Activated CD4-positive, alpha-beta T cell treated with anti-CD3 and anti-CD28 coated beads, Interleukin-2, amount 10 ng/mL, durations not matched to agents 24 days and 14 days (primary cell): ENCODE results near the gene ASGR1. TPM values are rescaled to one million over a fixed set of nuclear protein-coding genes. Genes with fewer than 3 reads are reported as not detected.

ENCODE experiments used
- DNase-seq: peaks from one replicate; pipeline ENCODE4 v3.0.0; 2022
- H3K27ac Mint-ChIP-seq: one replicate; pipeline ENCODE4 v1.8.0; 2022; ENCODE audit warnings: mild to moderate bottlenecking, mixed read lengths
- H3K27me3 Mint-ChIP-seq: one replicate; pipeline ENCODE4 v1.8.0; 2022; ENCODE audit warnings: mixed read lengths
- H3K36me3 Mint-ChIP-seq: one replicate; pipeline ENCODE4 v1.8.0; 2022; ENCODE audit warnings: low read depth, mild to moderate bottlenecking, mixed read lengths
- H3K4me1 Mint-ChIP-seq: one replicate; pipeline ENCODE4 v1.8.0; 2021; ENCODE audit warnings: mixed read lengths
- H3K4me3 Mint-ChIP-seq: one replicate; pipeline ENCODE4 v1.8.0; 2022; ENCODE audit warnings: mild to moderate bottlenecking, moderate library complexity, mixed read lengths
- H3K9me3 Mint-ChIP-seq: one replicate; pipeline ENCODE4 v1.8.0; 2021; ENCODE audit warnings: mixed read lengths
- intact Hi-C: fragments of 100-400 bp; cut with micrococcal nuclease; formaldehyde crosslinking; loops from one replicate; pipeline ENCODE4 v1.15.1; 2023
- total RNA-seq: library from RNA; stranded (reverse); gene quantifications from 2 replicates; pipeline ENCODE4 v1.2.3, GENCODE V29; 2022

ASGR1 gene
- total RNA-seq, 1 donor from 2014 or later: 1.8 TPM

GRCh38 chr17:7211491-7212273 lies 32.5 kb upstream of the ASGR1 start:
- H3K27me3 Mint-ChIP-seq: peaks cover 18% of the 10 kb centered on the region
- peaks cover 2% of the 10 kb centered on the region for H3K36me3 Mint-ChIP-seq
- intact Hi-C loops: no loop called here
- no peaks in the 10 kb centered on the region for H3K9me3 Mint-ChIP-seq
- peaks cover 49% of the 10 kb centered on the region for H3K4me1 Mint-ChIP-seq
- no peak for DNase-seq
- no peak overlapping the region for H3K4me3 Mint-ChIP-seq
- no peak overlapping the region for H3K27ac Mint-ChIP-seq

DNA sequence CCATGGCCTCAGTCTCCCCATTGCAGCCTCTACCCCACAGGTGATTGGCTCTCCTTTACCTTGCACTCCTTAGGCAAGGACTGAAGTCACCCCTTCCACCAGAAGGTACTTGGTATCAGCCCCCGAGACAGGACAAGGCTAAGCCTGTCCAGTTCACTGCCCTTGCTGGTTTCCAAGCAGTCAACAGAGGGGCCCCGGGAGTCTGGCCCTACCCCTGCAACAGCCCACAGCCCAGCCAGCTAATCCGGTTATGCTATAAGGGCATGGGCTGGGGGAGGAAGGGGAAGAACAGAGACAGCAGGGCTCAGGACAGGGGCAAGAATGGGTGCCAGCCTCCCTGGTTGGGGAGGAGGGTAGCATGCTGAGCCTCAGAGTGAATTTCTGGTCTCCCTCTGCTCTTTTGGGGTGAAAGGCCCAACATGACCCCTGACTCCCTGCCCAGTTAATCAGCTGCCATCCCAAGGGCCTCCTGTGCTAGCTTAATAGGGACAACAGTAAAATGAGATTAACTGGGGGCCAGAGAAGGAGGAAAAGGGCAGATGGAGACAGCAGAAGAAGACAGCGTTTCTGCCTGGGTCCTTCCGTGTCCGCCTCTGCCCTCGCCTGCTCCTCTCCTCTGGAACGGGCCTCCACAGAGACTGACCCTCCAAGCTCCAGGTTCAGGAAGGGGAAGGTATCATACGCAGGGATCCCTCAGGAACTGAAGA lies 29.7 kb upstream of the ASGR1 start:
- peak overlapping the region; percentile 32 for H3K27ac Mint-ChIP-seq
- H3K27me3 Mint-ChIP-seq: peaks cover 16% of the 10 kb centered on the region
- no peak overlapping the region for H3K4me3 Mint-ChIP-seq
- no peaks in the 10 kb centered on the region for H3K9me3 Mint-ChIP-seq
- intact Hi-C loops: no loop called here
- no peaks in the 10 kb centered on the region for H3K36me3 Mint-ChIP-seq
- H3K4me1 Mint-ChIP-seq: peaks cover 47% of the 10 kb centered on the region
- no peak for DNase-seq

DNA sequence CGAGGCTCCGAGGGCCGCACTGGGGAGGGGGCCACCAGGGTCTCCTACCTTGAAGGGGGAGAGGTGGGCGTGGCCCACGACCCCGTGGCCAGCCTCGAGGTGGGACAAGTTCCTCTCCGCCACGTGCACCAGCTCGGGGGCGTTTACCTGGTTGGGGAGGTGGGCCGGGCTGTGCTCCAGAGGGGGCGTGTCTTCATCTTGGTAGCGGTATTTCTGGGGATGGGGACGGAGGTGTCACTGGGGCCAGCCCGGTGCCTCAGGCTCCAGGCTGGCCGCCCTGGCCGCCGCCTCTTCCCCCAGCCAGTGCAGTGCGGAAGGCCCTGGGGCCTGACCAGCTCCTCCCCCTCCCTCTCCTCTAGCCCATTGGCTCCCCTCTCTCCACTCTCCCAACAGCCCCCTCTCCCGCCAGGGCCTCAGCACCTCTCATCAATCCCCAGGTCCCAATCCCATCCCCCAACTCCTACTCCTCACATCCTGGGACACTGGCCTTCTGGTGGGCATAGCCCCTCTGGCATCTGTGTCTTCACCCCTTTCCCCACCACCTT lies 28.9 kb upstream of the ASGR1 start:
- no peak overlapping the region for H3K4me3 Mint-ChIP-seq
- intact Hi-C loops: no loop called here
- peaks cover 41% of the 10 kb centered on the region for H3K4me1 Mint-ChIP-seq
- H3K9me3 Mint-ChIP-seq: no peaks in the 10 kb centered on the region
- no peak overlapping the region for H3K27ac Mint-ChIP-seq
- H3K27me3 Mint-ChIP-seq: peaks cover 11% of the 10 kb centered on the region
- DNase-seq: no peak
- H3K36me3 Mint-ChIP-seq: no peaks in the 10 kb centered on the region

GRCh38 chr17:7207120-7208001 lies 28.2 kb upstream of the ASGR1 start:
- DNase-seq: no peak
- intact Hi-C loops: no loop called here
- Mint-ChIP-seq H3K27me3 (peaks cover 9% of the 10 kb centered on the region), H3K27ac (no peak overlapping the region), H3K4me1 (peaks cover 40% of the 10 kb centered on the region), H3K4me3 (no peak overlapping the region), H3K9me3 (no peaks in the 10 kb centered on the region), H3K36me3 (peaks cover 4% of the 10 kb centered on the region)

GRCh38 chr17:7205561-7205960 lies 26.4 kb upstream of the ASGR1 start:
- Mint-ChIP-seq H3K4me1 (peaks cover 34% of the 10 kb centered on the region), H3K27me3 (peaks cover 4% of the 10 kb centered on the region), H3K27ac (peak overlapping the region; percentile 91), H3K9me3 (no peaks in the 10 kb centered on the region), H3K4me3 (peak overlapping the region; percentile 92), H3K36me3 (peaks cover 7% of the 10 kb centered on the region)
- intact Hi-C loops: loop anchor here (1.0 kb wide), 1 partner anchor 9 kb away; no protein-coding TSS in a partner anchor
- no peak for DNase-seq

DNA sequence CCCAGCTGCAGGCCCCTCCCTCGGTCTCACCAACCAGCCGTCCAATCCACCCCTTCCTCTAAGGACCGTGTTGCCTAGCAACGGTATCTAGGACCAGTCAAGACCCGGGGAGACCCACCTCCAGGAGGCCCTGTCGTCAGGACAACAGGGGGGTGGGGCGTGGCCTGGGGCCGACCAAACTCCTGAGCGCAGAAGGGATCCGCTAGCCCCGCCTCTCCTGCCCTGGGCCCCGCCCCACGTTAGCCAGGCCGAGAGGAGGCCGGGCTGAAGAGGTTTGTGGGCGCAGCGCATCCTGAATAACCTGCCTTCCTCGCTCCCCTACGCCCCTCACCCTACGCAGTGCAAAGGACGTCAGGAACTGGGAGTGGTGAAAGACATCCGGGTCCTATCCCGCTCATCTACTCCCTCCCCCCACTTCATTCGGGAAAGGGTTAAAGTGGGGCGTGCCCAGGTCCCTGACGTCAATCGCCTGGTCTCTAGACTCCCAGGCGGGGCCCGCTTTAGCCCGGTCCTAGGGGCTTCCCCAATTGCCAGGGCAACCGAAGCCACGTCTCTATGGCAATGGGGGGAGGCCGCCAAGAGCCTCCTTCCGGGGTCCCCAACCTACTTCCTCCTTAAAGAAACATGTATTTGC lies 25.8 kb upstream of the ASGR1 start:
- peak overlapping the region; percentile 91 for H3K27ac Mint-ChIP-seq
- intact Hi-C loops: loop anchor here (1.0 kb wide), 1 partner anchor 9 kb away; no protein-coding TSS in a partner anchor
- H3K4me1 Mint-ChIP-seq: peaks cover 34% of the 10 kb centered on the region
- H3K36me3 Mint-ChIP-seq: peaks cover 7% of the 10 kb centered on the region
- H3K27me3 Mint-ChIP-seq: peaks cover under 1% of the 10 kb centered on the region
- DNase-seq: peak; percentile 98
- peak overlapping the region; percentile 92 for H3K4me3 Mint-ChIP-seq
- no peaks in the 10 kb centered on the region for H3K9me3 Mint-ChIP-seq

- no peaks in the 10 kb centered on the region for H3K9me3 Mint-ChIP-seq
- peaks cover 7% of the 10 kb centered on the region for H3K36me3 Mint-ChIP-seq
- H3K4me1 Mint-ChIP-seq: peaks cover 34% of the 10 kb centered on the region
- H3K27me3 Mint-ChIP-seq: no peaks in the 10 kb centered on the region
- peak; percentile 68 for DNase-seq
- intact Hi-C loops: no loop called here
- H3K27ac Mint-ChIP-seq: peak overlapping the region; percentile 91
- H3K4me3 Mint-ChIP-seq: peak overlapping the region; percentile 92
These were observed 25.2 kb upstream of the ASGR1 start for GRCh38 chr17:7204336-7204735.

DNA sequence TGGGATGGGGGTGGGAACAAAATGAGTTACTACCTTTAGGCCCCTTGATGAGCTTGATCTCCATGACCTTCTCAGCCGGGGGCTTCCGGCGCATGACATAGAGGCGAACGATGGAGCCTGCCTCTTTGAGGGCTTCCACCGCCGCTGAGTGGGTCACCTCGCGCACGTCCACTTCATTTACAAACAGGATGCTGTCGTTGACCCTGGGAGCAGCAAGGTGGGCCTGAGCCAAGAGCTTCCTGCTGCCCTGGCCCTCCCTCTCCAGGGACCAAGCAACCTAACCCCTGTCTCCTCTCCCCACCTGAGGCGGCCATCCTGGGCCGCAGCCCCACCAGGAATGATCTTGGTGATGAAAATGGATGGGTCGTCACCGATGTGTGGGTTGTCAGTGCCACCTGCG lies 24.2 kb upstream of the ASGR1 start:
- Mint-ChIP-seq H3K4me3 (peak overlapping the region; percentile 54), H3K36me3 (peaks cover 7% of the 10 kb centered on the region), H3K27ac (peak overlapping the region; percentile 91), H3K4me1 (peaks cover 31% of the 10 kb centered on the region), H3K9me3 (no peaks in the 10 kb centered on the region), H3K27me3 (no peaks in the 10 kb centered on the region)
- DNase-seq: no peak
- intact Hi-C loops: no loop called here

DNA sequence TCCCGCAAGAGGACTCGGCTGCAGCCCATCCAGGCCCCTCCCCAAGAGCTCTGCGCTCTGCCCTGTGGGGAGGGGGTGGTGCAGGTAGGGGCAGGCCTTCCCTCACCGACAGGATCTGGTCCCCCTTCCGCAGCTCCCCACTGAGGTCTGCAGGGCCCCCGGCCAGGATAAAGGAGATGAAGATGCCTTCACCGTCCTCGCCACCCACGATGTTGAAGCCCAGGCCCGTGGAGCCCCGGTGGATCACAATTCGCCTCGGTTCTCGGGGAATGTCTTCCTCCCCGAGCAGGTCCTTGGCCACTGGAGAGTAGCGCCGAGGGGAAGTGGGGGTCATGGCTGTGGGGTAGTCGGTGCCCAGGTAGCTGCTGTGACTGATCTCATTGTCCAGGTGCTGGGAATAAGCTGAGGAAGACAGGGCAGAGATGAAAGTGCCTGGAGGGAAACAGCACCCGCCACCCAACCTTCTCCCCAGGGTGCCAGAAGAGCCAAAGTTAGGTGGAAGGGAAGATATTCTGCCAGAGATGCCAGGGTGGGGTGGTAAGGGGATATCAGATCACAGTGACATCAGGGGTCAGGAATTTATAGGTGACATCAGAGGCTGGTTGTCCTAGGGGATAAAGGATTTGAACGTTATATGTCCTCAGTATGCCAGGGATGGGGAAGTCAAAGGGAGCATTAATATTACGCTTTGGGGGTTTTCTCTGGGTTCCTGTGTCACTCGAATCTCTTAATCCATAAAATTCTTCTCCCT lies 17.7 kb upstream of the ASGR1 start:
- no peak for DNase-seq
- H3K4me1 Mint-ChIP-seq: no peaks in the 10 kb centered on the region
- H3K9me3 Mint-ChIP-seq: no peaks in the 10 kb centered on the region
- intact Hi-C loops: no loop called here
- H3K36me3 Mint-ChIP-seq: peaks cover 3% of the 10 kb centered on the region
- H3K27me3 Mint-ChIP-seq: no peaks in the 10 kb centered on the region
- no peak overlapping the region for H3K27ac Mint-ChIP-seq
- H3K4me3 Mint-ChIP-seq: no peak overlapping the region

DNA sequence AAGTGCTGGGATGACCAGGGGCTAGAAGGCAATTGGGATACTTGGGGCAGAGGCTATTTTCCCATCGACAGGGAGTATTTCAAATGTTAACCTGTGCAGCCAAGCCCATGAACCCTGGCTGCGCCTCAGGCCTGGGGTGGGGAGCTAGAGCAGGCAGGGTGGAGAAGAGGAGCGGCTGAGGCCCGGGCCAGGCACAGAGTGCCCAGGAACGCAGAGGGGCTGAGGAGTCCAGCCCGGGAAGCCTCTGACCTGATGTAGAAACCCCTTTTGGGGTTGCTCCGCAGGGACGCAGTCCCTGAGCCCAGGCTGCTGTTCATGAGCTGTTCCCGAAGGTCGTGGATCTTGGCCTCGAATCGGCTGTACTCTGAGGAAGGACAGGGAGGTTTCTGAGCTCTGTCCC lies 16.8 kb upstream of the ASGR1 start:
- Mint-ChIP-seq H3K27me3 (no peaks in the 10 kb centered on the region), H3K9me3 (no peaks in the 10 kb centered on the region)

GRCh38 chr17:7192271-7192937 lies 13.2 kb upstream of the ASGR1 start:
- Mint-ChIP-seq H3K4me3 (no peak overlapping the region), H3K36me3 (peaks cover 3% of the 10 kb centered on the region), H3K27ac (peak overlapping the region; percentile 34), H3K27me3 (no peaks in the 10 kb centered on the region), H3K9me3 (no peaks in the 10 kb centered on the region), H3K4me1 (peaks cover 1% of the 10 kb centered on the region)
- DNase-seq: no peak
- intact Hi-C loops: no loop called here

More for the DNA sequence above, 16.8 kb upstream of the ASGR1 start:
- Mint-ChIP-seq H3K27ac (no peak overlapping the region), H3K36me3 (peaks cover 3% of the 10 kb centered on the region), H3K4me1 (no peaks in the 10 kb centered on the region), H3K4me3 (no peak overlapping the region)
- intact Hi-C loops: no loop called here
- no peak for DNase-seq

- H3K27me3 Mint-ChIP-seq: no peaks in the 10 kb centered on the region
- H3K9me3 Mint-ChIP-seq: no peaks in the 10 kb centered on the region
- DNase-seq: peak; percentile 78
- no peak overlapping the region for H3K4me3 Mint-ChIP-seq
- intact Hi-C loops: no loop called here
- no peak overlapping the region for H3K27ac Mint-ChIP-seq
- peaks cover 1% of the 10 kb centered on the region for H3K4me1 Mint-ChIP-seq
- H3K36me3 Mint-ChIP-seq: peaks cover 3% of the 10 kb centered on the region
These were observed 12.6 kb upstream of the ASGR1 start for GRCh38 chr17:7191571-7192270.
